Activated CD8-positive, alpha-beta memory T cell treated with anti-CD3 and anti-CD28 coated beads, Interleukin-2, amount 10 ng/mL, durations not matched to agents 7 days and 5 days (primary cell): ENCODE data around the gene LZTR1. TPM values are rescaled to one million over a fixed set of nuclear protein-coding genes. Genes with fewer than 3 reads are reported as not detected.
"Not testable (repeated sequence)": the region's sequence is repeated elsewhere in the genome, so short reads cannot be mapped to it uniquely, and the experiment has no call there.

Experiments
- ATAC-seq: fragments of 150-1000 bp; cut with Tn5 transposase; one replicate; pipeline ENCODE4 v1.10.0; 2021; ENCODE audit warnings: moderate library complexity
- CTCF ChIA-PET: fragments of 350-600 bp; sonication (Branson Sonifier 250); formaldehyde crosslinking; loops from one replicate; lab custom pipeline; 2021; ENCODE audit warnings: antibody characterized with exemption; lab: Charles Lee
- DNase-seq: peaks from one replicate; pipeline ENCODE4 v3.0.0-alpha.2; 2020
- H3K27ac Mint-ChIP-seq: one replicate; pipeline ENCODE4 v1.8.0; 2021; ENCODE audit warnings: mild to moderate bottlenecking, mixed read lengths
- H3K27me3 Mint-ChIP-seq: one replicate; pipeline ENCODE4 v1.8.0; 2021; ENCODE audit warnings: mixed read lengths
- H3K36me3 Mint-ChIP-seq: one replicate; pipeline ENCODE4 v1.8.0; 2021; ENCODE audit warnings: mild to moderate bottlenecking, mixed read lengths
- H3K4me1 Mint-ChIP-seq: one replicate; pipeline ENCODE4 v1.8.0; 2021; ENCODE audit warnings: mixed read lengths
- H3K4me3 Mint-ChIP-seq: one replicate; pipeline ENCODE4 v1.8.0; 2021; ENCODE audit warnings: mild to moderate bottlenecking, moderate library complexity, mixed read lengths
- H3K9me3 Mint-ChIP-seq: one replicate; pipeline ENCODE4 v1.8.0; 2022; ENCODE audit warnings: low read depth, mixed read lengths
- microRNA-seq: library from miRNA; unstranded; fragments of <30 nt; microRNA quantifications from one replicate; pipeline ENCODE4 v1.2.0, GENCODE V29; 2022
- total RNA-seq, 2 experiments: library from RNA; stranded (reverse); gene quantifications; one replicate each; pipeline ENCODE4 v1.2.3, GENCODE V29; 2021

LZTR1 gene
- total RNA-seq, 2 experiments from 2014 or later: 69.3 to 78.0 TPM

DNA sequence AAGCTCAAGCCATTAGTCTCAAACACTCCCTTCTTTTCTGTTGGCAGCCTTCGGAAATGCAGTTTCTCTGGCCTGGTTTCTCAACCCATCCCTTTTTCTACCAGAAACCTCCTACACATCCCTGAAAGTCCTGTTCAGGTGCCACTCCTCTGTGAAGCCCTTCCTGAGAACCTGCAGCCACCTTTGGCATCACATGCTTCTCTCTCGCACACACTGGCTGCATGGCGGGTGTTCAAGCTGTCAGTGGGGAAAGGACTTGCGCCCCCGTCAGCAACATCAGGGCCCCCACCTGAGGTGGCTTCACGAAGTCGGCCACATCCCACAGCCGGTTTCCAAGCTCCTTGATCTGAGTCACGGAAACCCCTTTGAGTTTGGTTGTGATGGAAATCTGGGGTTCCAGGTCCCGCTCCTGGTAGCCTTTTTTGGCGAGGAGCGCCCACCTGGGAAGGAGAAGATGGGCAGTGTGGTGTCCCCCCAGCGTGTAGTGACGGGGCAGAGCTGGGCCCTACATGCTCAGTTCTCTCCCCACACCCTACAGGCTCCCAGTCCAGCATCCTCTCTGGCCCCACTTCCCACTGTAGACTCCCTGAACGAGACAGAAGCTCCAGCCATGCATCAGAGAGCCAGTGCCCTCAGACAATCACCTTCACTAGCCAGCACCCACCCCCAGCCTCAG is 61.9 kb downstream of the LZTR1 start:
- CTCF ChIA-PET: interaction anchor here (0.8 to 1.6 kb wide), 2 partner anchors 23 to 59 kb away, joined by 3 to 5 read pairs; no protein-coding TSS in a partner anchor
- DNase-seq (no peak), ATAC-seq (no peak)
- no peak overlapping the region for H3K27ac Mint-ChIP-seq
- no peak overlapping the region for H3K4me3 Mint-ChIP-seq
- H3K27me3 Mint-ChIP-seq: peaks cover 39% of the 10 kb centered on the region
- H3K36me3 Mint-ChIP-seq: no peaks in the 10 kb centered on the region
- peaks cover 22% of the 10 kb centered on the region for H3K4me1 Mint-ChIP-seq
- no peaks in the 10 kb centered on the region for H3K9me3 Mint-ChIP-seq

- CTCF ChIA-PET: no interaction called here
- no peak for DNase-seq
- Mint-ChIP-seq H3K9me3 (no peaks in the 10 kb centered on the region), H3K27ac (no peak overlapping the region), H3K4me1 (peaks cover 22% of the 10 kb centered on the region), H3K36me3 (no peaks in the 10 kb centered on the region), H3K27me3 (peaks cover 36% of the 10 kb centered on the region), H3K4me3 (no peak overlapping the region)
- peak; percentile 32 for ATAC-seq
Measured at GRCh38 chr22:21044931-21045584, 63.0 kb downstream of the LZTR1 start.

DNA sequence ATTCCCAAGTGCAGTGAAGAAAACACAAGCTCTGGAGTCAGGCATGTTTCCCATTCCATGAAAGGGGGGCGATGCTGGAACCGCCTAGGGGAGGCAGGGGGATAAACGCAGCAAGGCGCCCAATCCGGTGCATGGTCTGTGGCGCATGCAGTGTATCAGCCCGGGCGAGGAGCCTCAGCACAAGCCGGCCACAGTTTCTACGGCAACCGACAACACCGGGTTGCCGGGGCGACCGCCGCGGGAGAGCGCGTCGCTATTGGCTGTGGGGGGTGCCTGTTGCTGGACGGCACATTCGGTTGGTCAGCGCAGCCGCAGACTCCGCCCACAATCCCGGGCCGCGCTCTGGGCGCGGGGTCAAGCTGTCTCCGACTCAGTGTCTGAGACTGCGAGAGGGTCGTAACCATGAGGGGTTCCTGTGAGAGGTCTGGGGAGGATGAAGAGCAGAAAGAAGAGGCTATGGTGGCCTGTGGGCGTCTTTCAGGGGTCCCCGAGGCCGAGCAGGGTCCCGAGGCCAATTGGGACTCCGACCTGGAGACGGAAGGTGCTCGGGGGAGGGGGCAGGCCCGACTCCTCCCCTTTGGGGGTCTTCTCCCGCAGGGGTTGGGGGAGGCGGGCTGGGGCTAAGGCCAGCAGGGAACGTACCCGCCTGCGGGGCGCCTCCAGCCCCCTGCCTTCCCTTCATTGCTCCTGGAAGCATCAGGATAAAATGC is 63.6 kb downstream of the LZTR1 start, which contains the start of gene LRRC74B:
LRRC74B (plus strand) TSS at position 362 of the 710 bp plus-strand sequence; CDS start at position 403, 41 bp downstream.
- H3K27ac Mint-ChIP-seq: peak within 1 kb of the TSS; percentile 10
- DNase-seq (peak; percentile 84), ATAC-seq (peak; percentile 93)
- H3K36me3 Mint-ChIP-seq: no peaks in the 10 kb centered on the region
- peaks cover 34% of the 10 kb centered on the region for H3K27me3 Mint-ChIP-seq
- no peaks in the 10 kb centered on the region for H3K9me3 Mint-ChIP-seq
- H3K4me3 Mint-ChIP-seq: no peak within 1 kb of the TSS
- H3K4me1 Mint-ChIP-seq: peaks cover 22% of the 10 kb centered on the region
- CTCF ChIA-PET: interaction anchor here (1.0 kb wide), 1 partner anchor 25 kb away, joined by 4 read pairs; no protein-coding TSS in a partner anchor

DNA sequence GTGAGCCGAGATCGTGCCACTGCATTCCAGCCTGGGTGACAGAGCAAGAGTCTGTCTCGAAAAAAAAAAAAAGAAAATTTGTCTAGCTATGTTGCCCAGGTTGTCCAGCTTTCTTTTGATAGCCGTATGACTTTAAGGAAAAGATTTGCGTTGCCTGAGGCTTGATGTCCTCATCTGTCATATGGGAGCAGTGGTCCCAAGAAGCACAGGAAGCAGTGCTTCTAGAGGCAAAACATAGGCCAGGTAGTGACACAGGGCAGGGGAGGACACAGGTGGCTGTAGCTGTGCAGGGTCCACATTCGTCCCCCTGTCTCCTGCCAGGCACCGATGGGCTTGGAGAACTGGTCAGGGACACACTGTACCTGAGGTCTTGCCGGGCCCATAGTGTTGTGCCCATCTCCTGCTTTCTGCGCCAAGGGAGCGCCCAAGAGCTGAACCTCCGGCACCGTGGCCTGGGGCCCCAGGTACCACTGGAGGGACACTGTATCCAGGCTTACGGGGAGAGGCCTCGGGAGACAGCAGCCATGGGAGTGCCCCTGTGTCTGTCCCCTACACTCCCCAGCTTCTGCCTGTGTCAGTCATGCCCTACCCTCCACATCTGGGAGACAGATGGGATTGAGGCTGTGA is 65.1 kb downstream of the LZTR1 start:
- CTCF ChIA-PET: no interaction called here

DNA sequence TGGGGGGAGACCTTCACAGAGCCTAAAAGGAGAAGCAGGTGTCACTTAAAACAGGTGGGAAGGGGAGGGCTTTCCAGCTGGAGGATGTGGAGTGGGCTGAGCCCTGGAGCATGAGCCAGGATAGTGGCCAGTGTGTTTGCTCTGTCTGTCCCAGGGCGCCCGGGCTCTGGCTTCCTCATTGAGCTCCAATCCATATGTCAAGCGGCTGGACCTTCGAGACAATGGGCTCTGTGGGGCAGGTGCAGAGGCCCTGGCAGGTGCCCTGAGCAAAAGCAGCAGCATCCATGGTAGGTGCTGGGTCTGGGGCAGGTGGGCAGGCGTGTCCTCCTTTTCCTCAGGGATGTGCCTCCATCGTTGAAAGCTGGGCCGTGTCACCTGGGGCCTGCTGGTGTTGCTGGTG is 65.6 kb downstream of the LZTR1 start:
- H3K36me3 Mint-ChIP-seq: no peaks in the 10 kb centered on the region
- H3K4me1 Mint-ChIP-seq: peaks cover 22% of the 10 kb centered on the region
- H3K9me3 Mint-ChIP-seq: no peaks in the 10 kb centered on the region

More for the DNA sequence above, 65.1 kb downstream of the LZTR1 start:
- DNase-seq: no peak
- H3K27ac Mint-ChIP-seq: no peak overlapping the region
- no peaks in the 10 kb centered on the region for H3K9me3 Mint-ChIP-seq
- H3K27me3 Mint-ChIP-seq: peaks cover 34% of the 10 kb centered on the region
- H3K4me3 Mint-ChIP-seq: no peak overlapping the region
- peaks cover 22% of the 10 kb centered on the region for H3K4me1 Mint-ChIP-seq
- H3K36me3 Mint-ChIP-seq: no peaks in the 10 kb centered on the region
- ATAC-seq: no peak

DNA sequence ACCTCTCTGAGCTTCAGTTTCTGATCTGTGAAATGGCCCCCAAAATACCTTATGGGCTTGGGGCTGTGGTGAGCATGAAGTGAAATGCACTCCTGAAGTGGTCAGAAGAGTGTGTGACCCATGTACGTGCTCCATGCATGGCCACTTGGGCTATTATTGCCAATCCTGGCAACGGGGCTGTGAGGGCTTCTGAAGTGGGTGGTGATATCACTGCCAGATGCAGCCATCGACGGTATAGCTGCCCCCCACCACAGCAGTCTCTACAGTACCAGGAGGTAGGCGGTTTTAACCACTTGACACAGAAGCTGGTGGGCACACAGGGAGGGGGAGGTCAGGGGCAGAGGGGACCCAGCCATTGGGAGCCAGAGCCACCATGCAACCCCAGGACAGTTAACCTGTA is 66.4 kb downstream of the LZTR1 start:
- H3K4me3 Mint-ChIP-seq, H3K9me3 Mint-ChIP-seq, H3K27ac Mint-ChIP-seq, DNase-seq, CTCF ChIA-PET, H3K36me3 Mint-ChIP-seq, ATAC-seq: not testable (repeated sequence)
- H3K27me3 Mint-ChIP-seq: peaks cover 25% of the 10 kb centered on the region
- peaks cover 19% of the 10 kb centered on the region for H3K4me1 Mint-ChIP-seq

More for the DNA sequence above, 65.6 kb downstream of the LZTR1 start:
- H3K27ac Mint-ChIP-seq: no peak overlapping the region
- no peak overlapping the region for H3K4me3 Mint-ChIP-seq
- CTCF ChIA-PET: no interaction called here
- peaks cover 32% of the 10 kb centered on the region for H3K27me3 Mint-ChIP-seq
- ATAC-seq (no peak), DNase-seq (no peak)

Small RNAs within 50 kb of the gene (microRNA-seq; reads per million reads assigned to microRNA genes)
- not detected for gene MIR649

Other genes starting within 250 kb of the LZTR1 start
- gene SERPIND1, start 208.2 kb upstream of the LZTR1 start, total RNA-seq: not detected
- gene PI4KA, start 123.5 kb upstream of the LZTR1 start, total RNA-seq: 10 to 100 TPM; 84.5 to 99.6 TPM
- 10 to 100 TPM; 32.3 to 38.5 TPM for gene SNAP29, start 123.3 kb upstream of the LZTR1 start, total RNA-seq
- 10 to 100 TPM; 89.5 to 90.8 TPM for gene CRKL, start 64.9 kb upstream of the LZTR1 start, total RNA-seq
- under 1 TPM; 0.66 to 0.67 TPM for gene AIFM3, start 15.0 kb upstream of the LZTR1 start, total RNA-seq
- 10 to 100 TPM; 25.9 to 28.7 TPM for gene THAP7, start 19.8 kb downstream of the LZTR1 start, total RNA-seq
- gene P2RX6, start 32.9 kb downstream of the LZTR1 start, total RNA-seq: under 1 TPM; 0.32 to 0.42 TPM
- under 1 TPM; 0.16 to 0.53 TPM for gene SLC7A4, start 50.3 kb downstream of the LZTR1 start, total RNA-seq
- gene LRRC74B, start 63.6 kb downstream of the LZTR1 start, total RNA-seq: not detected